PC-9 (cell line): ENCODE measurements around the gene EEF2K. TPM values are rescaled to one million over a fixed set of nuclear protein-coding genes. Genes with fewer than 3 reads are reported as not detected.

Source experiments
- BruUV-seq: library from RNA; stranded (reverse); fragments of 400-500 nt; replicated peaks from 2 replicates; lab custom pipeline; 2021; lab: Mats Ljungman, UMichigan
- CTCF ChIA-PET: fragments of 300-600 bp; sonication (Branson Sonifier 250); formaldehyde crosslinking; loops from one replicate; lab custom pipeline; 2022; ENCODE audit warnings: antibody characterized with exemption; lab: Charles Lee
- POLR2A ChIA-PET: fragments of 300-600 bp; sonication (Branson Sonifier 250); formaldehyde crosslinking; loops from one replicate; lab custom pipeline; 2022; ENCODE audit warnings: antibody characterized with exemption; ENCODE audit not compliant: unreplicated experiment; lab: Charles Lee
- DNase-seq, 2 experiments: peaks; one replicate each; pipeline versions ENCODE4 v3.0.0 to v3.0.0-alpha.2; 2015 to 2022; ENCODE audit warnings: mixed read lengths in 1 of 2
- H2AFZ ChIP-seq: fragments of 200-600 bp; sonication (generic); 2 replicates; pipeline ENCODE4 v1.8.1; 2017; ENCODE audit warnings: antibody characterized with exemption
- H3F3A ChIP-seq: fragments of 200-600 bp; sonication (generic); 2 replicates; pipeline ENCODE4 v1.8.1; 2017; ENCODE audit warnings: antibody characterized with exemption, mild to moderate bottlenecking, low read depth; ENCODE audit not compliant: insufficient read depth
- H3K27ac ChIP-seq: fragments of 200-600 bp; sonication (generic); 2 replicates; pipeline ENCODE4 v1.6.1; 2016; ENCODE audit warnings: mixed run types
- H3K27me3 ChIP-seq: fragments of 200-600 bp; sonication (generic); 2 replicates; pipeline ENCODE4 v1.6.1; 2016; ENCODE audit warnings: low read depth, mixed run types; ENCODE audit not compliant: insufficient read depth
- H3K36me3 ChIP-seq: fragments of 200-600 bp; sonication (generic); 2 replicates; pipeline ENCODE4 v1.6.1; 2016; ENCODE audit warnings: low read depth, mixed run types
- H3K4me1 ChIP-seq: fragments of 200-600 bp; sonication (generic); replicated peaks from 2 replicates; pipeline ENCODE4 v1.6.1; 2016; ENCODE audit warnings: mixed run types; ENCODE audit not compliant: insufficient read depth
- H3K4me2 ChIP-seq: fragments of 200-600 bp; sonication (generic); 2 replicates; pipeline ENCODE4 v1.6.1; 2017; ENCODE audit warnings: mixed run types
- H3K4me3 ChIP-seq: fragments of 200-600 bp; sonication (generic); 2 replicates; pipeline ENCODE4 v1.6.1; 2016; ENCODE audit warnings: mixed run types
- H3K79me2 ChIP-seq: fragments of 200-600 bp; sonication (generic); 2 replicates; pipeline ENCODE4 v1.6.1; 2017; ENCODE audit warnings: low read depth, mixed run types
- H3K9me2 ChIP-seq: fragments of 200-600 bp; sonication (generic); 2 replicates; pipeline ENCODE4 v1.8.1; 2017; ENCODE audit warnings: mild to moderate bottlenecking; ENCODE audit not compliant: insufficient read depth
- H3K9me3 ChIP-seq: fragments of 200-600 bp; sonication (generic); 2 replicates; pipeline ENCODE4 v1.8.1; 2016; ENCODE audit warnings: low read depth; ENCODE audit not compliant: insufficient read depth
- H4K20me1 ChIP-seq: fragments of 200-600 bp; sonication (generic); 2 replicates; pipeline ENCODE4 v1.8.1; 2017; ENCODE audit not compliant: insufficient read depth
- EZH2 ChIP-seq: fragments of 200-600 bp; sonication (generic); IDR thresholded peaks from 2 replicates; pipeline ENCODE4 v1.8.0; 2017; ENCODE audit warnings: antibody characterized with exemption, low read depth
- intact Hi-C: fragments of 100-400 bp; cut with micrococcal nuclease; formaldehyde crosslinking; loops from one replicate; pipeline ENCODE4 v1.10.0; 2022; ENCODE audit not compliant: unreplicated experiment
- total RNA-seq: library from RNA; stranded (reverse); gene quantifications from 2 replicates; pipeline ENCODE4 v1.2.3, GENCODE V29; 2021
- TF ChIP-seq, protein P1 (sequence below): fragments of 200-600 bp; sonication (generic); conservative IDR thresholded peaks from 2 replicates; pipeline ENCODE4 v1.6.1; 2017; ENCODE audit warnings: mixed run types, antibody characterized with exemption, mild to moderate bottlenecking, moderate library complexity

The EEF2K gene
- total RNA-seq, 1 experiment from 2014 or later = 29.8 TPM

DNA sequence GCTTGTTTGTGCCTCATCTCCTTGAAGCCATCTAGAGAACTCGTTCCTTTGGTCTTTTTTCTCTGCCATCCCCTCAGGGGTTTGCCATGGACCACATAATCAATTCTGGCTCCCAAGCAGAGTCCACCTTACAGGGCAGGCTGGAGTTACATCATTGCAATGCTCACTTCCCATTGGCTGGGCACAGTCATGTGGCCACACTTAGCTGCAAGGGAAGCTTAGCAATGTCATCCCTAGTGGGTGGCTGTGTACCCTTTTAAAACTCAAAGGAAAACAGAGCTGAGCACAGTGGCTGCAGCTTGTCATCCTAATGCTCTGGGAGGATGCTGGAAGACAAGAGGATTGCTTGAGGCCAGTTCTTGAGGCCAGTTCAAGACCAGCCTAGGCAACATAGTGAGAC is 49.3 kb downstream of the EEF2K start:
- Histone ChIP-seq H3F3A (no peaks in the 10 kb centered on the region), H3K9me3 (no peaks in the 10 kb centered on the region; the same call in 1 of the 2 replicates), H3K4me1 (no peaks in the 10 kb centered on the region), H3K79me2 (no peaks in the 10 kb centered on the region), H3K4me2 (no peak overlapping the region), H4K20me1 (no peaks in the 10 kb centered on the region), H3K9me2 (no peaks in the 10 kb centered on the region), H3K27me3 (no peaks in the 10 kb centered on the region), H2AFZ (no peak overlapping the region), H3K36me3 (peaks cover 12% of the 10 kb centered on the region), H3K4me3 (no peak overlapping the region), H3K27ac (no peak overlapping the region)
- intact Hi-C loops = no loop called here
- no peak for TF ChIP-seq EZH2
- TF ChIP-seq, protein P1, sequence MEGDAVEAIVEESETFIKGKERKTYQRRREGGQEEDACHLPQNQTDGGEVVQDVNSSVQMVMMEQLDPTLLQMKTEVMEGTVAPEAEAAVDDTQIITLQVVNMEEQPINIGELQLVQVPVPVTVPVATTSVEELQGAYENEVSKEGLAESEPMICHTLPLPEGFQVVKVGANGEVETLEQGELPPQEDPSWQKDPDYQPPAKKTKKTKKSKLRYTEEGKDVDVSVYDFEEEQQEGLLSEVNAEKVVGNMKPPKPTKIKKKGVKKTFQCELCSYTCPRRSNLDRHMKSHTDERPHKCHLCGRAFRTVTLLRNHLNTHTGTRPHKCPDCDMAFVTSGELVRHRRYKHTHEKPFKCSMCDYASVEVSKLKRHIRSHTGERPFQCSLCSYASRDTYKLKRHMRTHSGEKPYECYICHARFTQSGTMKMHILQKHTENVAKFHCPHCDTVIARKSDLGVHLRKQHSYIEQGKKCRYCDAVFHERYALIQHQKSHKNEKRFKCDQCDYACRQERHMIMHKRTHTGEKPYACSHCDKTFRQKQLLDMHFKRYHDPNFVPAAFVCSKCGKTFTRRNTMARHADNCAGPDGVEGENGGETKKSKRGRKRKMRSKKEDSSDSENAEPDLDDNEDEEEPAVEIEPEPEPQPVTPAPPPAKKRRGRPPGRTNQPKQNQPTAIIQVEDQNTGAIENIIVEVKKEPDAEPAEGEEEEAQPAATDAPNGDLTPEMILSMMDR = no peak
- CTCF ChIA-PET = no interaction called here
- DNase-seq = no peak
- POLR2A ChIA-PET = no interaction called here
- no TSS peak for BruUV-seq

DNA sequence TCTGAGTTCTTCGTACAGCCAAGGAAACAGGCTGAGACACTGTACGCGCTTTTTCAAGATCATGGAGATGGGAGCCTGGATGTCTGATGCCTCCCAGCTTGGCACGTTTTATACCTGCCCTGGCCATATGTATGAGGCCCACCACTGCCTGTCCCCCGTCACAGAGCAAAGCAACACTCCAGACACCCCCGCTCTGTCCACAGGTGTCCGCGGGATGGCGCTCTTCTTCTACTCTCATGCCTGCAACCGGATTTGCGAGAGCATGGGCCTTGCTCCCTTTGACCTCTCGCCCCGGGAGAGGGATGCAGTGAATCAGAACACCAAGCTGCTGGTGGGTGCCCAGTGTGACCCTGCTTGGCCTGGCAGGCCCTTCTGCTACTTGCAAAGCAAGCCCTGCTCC is 51.4 kb downstream of the EEF2K start:
- Histone ChIP-seq H3F3A (no peaks in the 10 kb centered on the region), H3K9me2 (no peaks in the 10 kb centered on the region), H2AFZ (no peak overlapping the region), H3K9me3 (no peaks in the 10 kb centered on the region; the same call in 1 of the 2 replicates), H3K4me2 (no peak overlapping the region), H3K36me3 (peaks cover 14% of the 10 kb centered on the region), H3K27ac (no peak overlapping the region), H3K4me3 (no peak overlapping the region), H3K4me1 (no peaks in the 10 kb centered on the region), H3K27me3 (no peaks in the 10 kb centered on the region), H3K79me2 (no peaks in the 10 kb centered on the region), H4K20me1 (no peaks in the 10 kb centered on the region)
- POLR2A ChIA-PET = no interaction called here
- DNase-seq = no peak
- TF ChIP-seq, protein P1 = no peak
- no peak for TF ChIP-seq EZH2
- intact Hi-C loops = no loop called here
- CTCF ChIA-PET = no interaction called here
- BruUV-seq = no TSS peak

DNA sequence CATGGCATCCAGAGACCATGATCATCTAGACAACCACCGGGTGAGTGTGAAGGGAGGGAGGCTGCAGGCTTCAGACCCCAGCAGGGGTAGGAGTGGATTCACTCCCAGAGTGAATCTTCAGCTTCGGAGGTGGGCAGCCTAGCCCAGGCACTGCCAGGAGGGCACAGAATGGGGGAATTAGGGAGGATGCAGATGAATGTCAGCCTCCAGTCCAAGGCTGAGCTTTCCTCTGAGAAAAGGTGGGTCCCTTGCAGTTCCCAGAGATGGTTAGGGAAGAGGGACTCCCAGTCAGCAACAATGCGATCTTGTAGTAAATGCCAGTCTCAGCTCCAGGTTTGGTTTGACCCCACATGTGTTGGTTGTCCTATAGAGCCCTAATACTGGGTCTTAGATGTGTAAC is 54.4 kb downstream of the EEF2K start:
- TF ChIP-seq, protein P1 = no peak
- TF ChIP-seq EZH2 = no peak
- ChIA-PET CTCF (no interaction called here), POLR2A (no interaction called here)
- H3K79me2 ChIP-seq = no peaks in the 10 kb centered on the region
- DNase-seq = no peak
- H3K4me1 ChIP-seq = no peaks in the 10 kb centered on the region
- no peak overlapping the region for H3K27ac ChIP-seq
- no peaks in the 10 kb centered on the region for H3K9me2 ChIP-seq
- H3K27me3 ChIP-seq = no peaks in the 10 kb centered on the region
- H3K36me3 ChIP-seq = peaks cover 7% of the 10 kb centered on the region; the same call in 1 of the 2 replicates
- no peaks in the 10 kb centered on the region; the same call in 1 of the 2 replicates for H3K9me3 ChIP-seq
- no peak overlapping the region for H3K4me3 ChIP-seq
- H3F3A ChIP-seq = no peaks in the 10 kb centered on the region
- intact Hi-C loops = no loop called here
- BruUV-seq = no TSS peak
- H3K4me2 ChIP-seq = no peak overlapping the region
- no peaks in the 10 kb centered on the region for H4K20me1 ChIP-seq
- no peak overlapping the region for H2AFZ ChIP-seq
